Stimulated activated CD8-positive, alpha-beta memory T cell treated with anti-CD3 and anti-CD28 coated beads, Interleukin-12 subunit alpha, Interleukin-12 subunit beta, amount 100 ng/mL, for 1 hour (primary cell): Measurements from ENCODE around the gene DARS1.
"Not testable (repeated sequence)": the region's sequence is repeated elsewhere in the genome, so short reads cannot be mapped to it uniquely, and the experiment has no call there.

ENCODE experiments used
- DNase-seq: peaks from one replicate; pipeline ENCODE4 v3.0.0-alpha.2; 2020; ENCODE audit warnings: low read depth

DARS1 gene

GRCh38 chr2:135942936-135943688 is 42.3 kb downstream of the DARS1 start:
- DNase-seq = no peak

DNA sequence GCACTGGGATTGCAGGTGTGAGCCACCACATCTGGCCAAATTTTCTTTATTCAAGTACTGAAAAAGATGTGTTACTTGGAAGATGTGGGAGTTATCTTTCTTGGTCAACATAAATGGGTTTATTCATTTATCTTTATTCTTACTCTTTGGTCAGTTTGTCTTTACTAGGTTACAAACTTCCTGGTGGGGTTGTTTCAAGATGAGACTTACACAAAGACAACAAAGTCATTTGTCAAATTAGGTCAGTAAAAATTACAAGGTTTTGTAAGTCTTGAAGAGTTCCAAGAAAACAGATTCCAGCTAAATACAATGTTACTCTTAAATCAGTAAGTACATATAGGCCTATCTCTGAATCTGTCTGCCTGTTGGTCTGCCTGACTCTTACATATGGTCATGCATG is 48.9 kb downstream of the DARS1 start:
- DNase-seq = no peak

- no peak for DNase-seq
Observed at GRCh38 chr2:135935914-135936313, 49.5 kb downstream of the DARS1 start.

DNA sequence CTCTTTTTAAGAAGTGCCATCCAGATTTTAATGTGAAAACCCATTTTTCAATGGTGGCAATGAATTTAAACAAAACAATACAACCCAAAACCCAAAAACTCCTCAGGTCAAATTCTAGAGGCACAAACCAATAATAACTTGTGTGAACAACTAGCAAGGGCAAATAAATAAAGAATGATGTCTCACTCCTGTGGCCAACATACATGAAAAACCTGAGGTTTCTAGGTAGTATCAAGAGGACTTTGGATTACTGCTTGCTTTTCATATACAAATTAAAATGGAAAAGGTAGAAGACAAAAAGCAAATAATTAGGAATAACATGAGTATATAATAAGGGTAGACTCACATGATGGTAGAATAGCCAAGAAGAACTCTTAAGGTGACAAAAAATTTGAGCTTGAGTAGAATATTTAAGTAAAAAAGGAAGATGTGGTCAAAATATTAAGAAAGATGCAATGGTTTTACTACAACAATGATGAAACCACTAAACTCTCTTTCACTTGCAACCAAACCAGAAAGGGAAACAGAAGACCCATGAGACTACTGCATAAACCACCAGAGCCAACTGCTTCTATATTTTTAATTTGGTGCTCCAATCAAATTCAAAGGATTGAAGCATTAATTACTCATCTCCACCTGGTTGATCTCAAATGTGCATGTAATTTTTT is 53.5 kb downstream of the DARS1 start:
- DNase-seq = no peak

GRCh38 chr2:135926605-135927004 is 58.8 kb downstream of the DARS1 start:
- no peak for DNase-seq

DNA sequence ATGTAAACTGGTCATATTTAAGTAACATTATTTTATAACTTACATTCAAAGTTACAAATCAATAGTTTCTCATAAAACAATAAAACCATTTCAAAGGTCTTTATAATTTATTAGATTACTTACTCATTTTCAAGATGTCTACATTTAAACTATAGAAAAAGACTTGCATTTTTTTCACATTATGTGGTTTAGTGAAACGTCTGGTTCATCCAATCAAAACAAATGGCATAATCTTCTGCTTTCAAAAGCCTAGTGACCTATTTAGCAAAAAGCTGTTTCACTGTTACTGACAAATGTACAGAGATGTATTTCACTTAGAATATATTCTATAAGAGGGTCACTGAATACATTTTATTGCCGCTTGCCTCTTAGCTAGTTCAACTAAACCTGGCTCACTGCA is 59.9 kb downstream of the DARS1 start:
- DNase-seq = no peak

GRCh38 chr2:135916207-135916606 is 69.2 kb downstream of the DARS1 start:
- DNase-seq = no peak

- no peak for DNase-seq
Observed at GRCh38 chr2:135914485-135914884, 70.9 kb downstream of the DARS1 start.

- peak; percentile 28 for DNase-seq
Observed at GRCh38 chr2:135913727-135914365, 71.6 kb downstream of the DARS1 start.

DNA sequence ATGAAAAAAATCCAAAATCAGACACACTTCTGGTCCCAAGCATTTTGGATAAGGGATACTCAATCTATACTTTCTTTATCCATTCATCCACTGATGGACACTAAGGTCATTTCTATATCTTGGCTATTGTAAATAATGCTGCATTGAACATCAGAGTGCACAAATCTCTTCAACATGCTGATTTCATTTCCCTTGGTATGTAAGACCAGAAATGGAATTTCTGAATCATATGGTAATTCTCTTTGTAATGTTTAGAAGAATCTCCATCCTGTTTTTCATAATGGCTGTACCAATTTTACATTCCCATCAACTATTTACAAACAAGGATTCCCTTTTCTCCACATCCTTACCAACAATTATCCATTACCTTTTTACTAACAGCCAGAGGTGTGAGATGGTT is 75.5 kb downstream of the DARS1 start:
- no peak for DNase-seq

DNA sequence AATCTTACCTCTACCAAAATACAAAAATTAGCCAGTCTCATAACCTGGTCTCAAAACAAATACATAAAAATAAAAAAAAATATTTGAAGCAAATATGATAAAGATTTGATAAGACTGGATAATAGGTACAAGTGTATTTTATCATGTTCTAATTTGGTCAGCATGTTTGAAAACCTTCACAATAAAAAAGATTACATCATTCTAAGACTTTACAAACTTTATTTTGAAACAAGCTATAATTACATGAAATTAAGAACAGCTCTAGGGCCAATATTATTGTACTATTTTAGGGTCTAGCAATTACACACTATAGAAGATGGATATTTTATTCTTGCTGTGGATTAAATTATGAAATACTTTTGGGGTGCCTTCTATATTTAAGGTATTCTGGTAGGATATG is 79.7 kb downstream of the DARS1 start:
- no peak for DNase-seq

- DNase-seq = no peak
Observed at GRCh38 chr2:135904341-135904989, 81.0 kb downstream of the DARS1 start.

DNA sequence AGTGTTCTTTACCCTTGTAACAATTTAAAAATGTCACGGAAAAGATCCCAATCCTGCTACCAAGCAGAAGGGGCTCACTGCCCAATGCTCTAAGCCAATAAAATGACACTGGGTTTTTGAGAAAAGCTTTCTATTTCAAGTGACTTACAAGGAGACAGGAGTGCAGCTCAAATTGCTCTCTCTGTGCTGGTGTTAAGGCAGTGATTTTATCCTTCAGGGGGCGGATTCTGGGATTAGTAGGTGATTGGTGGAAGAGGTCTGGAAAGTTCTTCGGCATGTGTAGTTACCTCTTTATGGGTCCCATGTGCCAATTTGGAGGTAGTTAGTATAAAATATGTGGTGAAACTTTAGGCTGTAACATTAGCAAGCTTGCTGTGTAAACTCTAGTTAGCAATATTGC is 81.8 kb downstream of the DARS1 start:
- DNase-seq = no peak

DNA sequence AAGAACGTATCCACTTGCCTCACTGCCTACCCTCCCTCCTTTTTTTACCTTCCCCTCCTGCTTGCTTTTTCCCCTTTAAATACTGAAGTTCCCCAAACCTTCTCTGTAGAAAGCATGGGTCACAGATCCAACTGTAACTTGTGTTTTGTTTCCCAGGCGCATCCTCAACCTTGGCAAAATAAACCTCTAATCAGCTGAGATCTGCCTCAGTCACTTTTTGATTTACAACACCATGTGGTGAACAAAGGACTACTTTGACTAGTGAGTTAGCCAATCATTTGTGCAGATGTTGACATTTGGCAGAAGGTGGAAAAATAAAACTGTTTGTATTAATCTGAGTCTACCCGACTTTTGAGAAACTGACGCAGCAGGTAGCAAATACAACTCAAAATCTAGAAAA is 85.9 kb downstream of the DARS1 start:
- no peak for DNase-seq

DNA sequence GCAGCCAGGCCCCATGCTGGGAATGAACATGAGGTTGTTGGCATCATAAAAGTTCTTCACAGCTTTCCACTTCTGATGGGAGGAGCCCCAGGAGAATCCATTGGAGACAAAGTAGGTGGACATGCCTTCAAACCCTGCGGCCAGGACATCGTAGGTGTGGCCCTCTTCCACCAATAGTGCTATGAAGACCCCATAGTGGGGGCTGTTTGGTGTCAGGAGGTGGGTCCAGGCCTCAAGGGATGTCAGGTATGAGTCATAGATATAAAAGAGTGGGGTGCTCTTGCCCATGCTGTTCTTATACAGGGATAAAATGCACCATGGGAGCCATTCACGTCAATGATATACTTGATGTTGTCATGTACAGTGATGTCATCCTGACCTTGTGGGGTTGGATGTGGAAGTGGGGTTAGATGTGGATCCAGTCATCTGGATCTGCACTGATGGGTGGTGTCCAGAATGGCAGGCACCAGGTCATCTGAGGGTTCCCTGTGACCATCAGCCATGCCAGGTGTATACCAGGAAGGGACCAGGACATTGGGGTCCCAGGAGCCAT is 87.1 kb downstream of the DARS1 start:
- no peak for DNase-seq

GRCh38 chr2:135894930-135895329 is 90.5 kb downstream of the DARS1 start:
- no peak for DNase-seq

- no peak for DNase-seq
Observed at GRCh38 chr2:135893374-135893794, 92.0 kb downstream of the DARS1 start.

DNA sequence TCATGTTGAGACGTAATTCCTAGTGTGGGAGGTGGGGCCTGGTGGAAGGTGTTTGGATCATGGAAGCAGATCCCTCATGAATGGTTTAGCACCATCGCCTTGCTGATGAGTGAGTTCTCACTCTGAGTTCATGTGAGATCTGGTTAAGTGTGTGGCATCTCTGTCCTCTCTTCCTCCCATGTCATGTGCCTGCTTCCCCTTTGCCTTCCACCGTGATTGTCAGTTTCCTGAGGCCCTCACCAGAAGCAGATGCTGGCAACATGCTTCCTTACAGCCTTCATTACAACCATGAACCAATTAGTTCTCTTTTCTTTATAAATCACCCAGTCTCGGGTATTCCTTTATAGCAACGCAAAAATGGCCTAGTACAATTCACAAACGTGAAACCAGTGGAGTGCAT is 94.6 kb downstream of the DARS1 start:
- no peak for DNase-seq

DNA sequence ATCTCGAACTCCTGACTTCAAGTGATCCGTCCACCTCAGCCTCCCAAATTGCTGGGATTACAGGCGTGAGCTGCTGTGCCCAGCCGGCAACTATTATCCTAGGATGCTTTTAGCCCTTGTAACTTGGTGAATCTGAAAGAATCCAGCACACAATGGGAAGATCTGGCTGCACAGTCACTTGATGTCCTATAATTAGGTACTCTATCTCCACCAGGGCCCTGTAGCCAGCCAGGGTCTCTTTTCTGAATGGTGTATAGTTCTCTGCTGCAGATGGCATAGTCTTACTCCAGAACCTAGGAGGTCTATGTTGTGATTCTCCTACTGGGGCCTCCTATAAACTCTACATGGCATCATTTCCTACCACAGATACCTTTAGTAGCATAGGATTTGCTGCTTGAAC is 95.3 kb downstream of the DARS1 start:
- DNase-seq = no peak

DNA sequence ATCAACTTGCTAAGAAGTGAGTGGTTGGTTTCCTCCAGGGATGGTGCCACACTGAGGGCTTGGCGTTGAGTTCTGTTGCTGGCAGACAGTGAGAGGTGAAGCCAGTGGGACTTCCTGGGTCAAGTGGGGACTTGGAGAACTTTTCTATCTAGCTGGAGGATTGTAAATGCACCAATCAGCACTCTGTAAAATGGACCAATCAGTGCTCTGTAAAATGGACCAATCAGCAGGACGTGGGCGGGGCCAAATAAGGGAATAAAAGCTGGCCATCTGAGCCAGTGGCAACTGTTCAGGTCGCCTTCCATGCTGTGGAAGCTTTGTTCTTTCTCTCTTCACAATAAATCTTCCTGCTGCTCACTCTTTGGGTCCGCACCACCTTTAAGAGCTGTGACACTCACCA is 96.8 kb downstream of the DARS1 start:
- DNase-seq = not testable (repeated sequence)

- DNase-seq = no peak
Observed at GRCh38 chr2:135885709-135886108, 99.7 kb downstream of the DARS1 start.

GRCh38 chr2:135882415-135882814 is 103.0 kb downstream of the DARS1 start:
- DNase-seq = no peak
